GM23338 (cell line): ENCODE data around the gene DHDDS. TPM values are rescaled to one million over a fixed set of nuclear protein-coding genes. Genes with fewer than 3 reads are reported as not detected.

ENCODE experiments used
- ATAC-seq: fragments of 200-7000 bp; cut with Tn5 transposase; 3 replicates; pipeline ENCODE4 v1.9.1; 2020
- DNase-seq: peaks from one replicate; pipeline ENCODE4 v3.0.0-alpha.2; 2015; ENCODE audit warnings: low spot score
- H2AFZ ChIP-seq: fragments of 200-600 bp; sonication (generic); 2 replicates; pipeline ENCODE4 v1.8.0; 2016; ENCODE audit warnings: antibody characterized with exemption, mild to moderate bottlenecking, moderate library complexity
- H3F3A ChIP-seq: fragments of 200-600 bp; sonication (generic); replicated peaks from 2 replicates; pipeline ENCODE4 v1.8.0; 2017; ENCODE audit warnings: antibody characterized with exemption, mixed run types, low read depth
- H3K27ac ChIP-seq: fragments of 200-600 bp; sonication (generic); 2 replicates; pipeline ENCODE4 v1.6.1; 2016; ENCODE audit warnings: low read depth
- H3K27me3 ChIP-seq: fragments of 200-600 bp; sonication (generic); 2 replicates; pipeline ENCODE4 v1.8.0; 2016; ENCODE audit warnings: mild to moderate bottlenecking, mixed run types, moderate library complexity; ENCODE audit not compliant: insufficient read depth
- H3K36me3 ChIP-seq: fragments of 200-600 bp; sonication (generic); 2 replicates; pipeline ENCODE4 v1.8.0; 2016; ENCODE audit warnings: mild to moderate bottlenecking; ENCODE audit not compliant: insufficient read depth
- H3K4me1 ChIP-seq: fragments of 200-600 bp; sonication (generic); 2 replicates; pipeline ENCODE4 v1.8.0; 2016; ENCODE audit warnings: mild to moderate bottlenecking, moderate library complexity; ENCODE audit not compliant: insufficient read depth
- H3K4me2 ChIP-seq: fragments of 200-600 bp; sonication (generic); 2 replicates; pipeline ENCODE4 v1.7.1; 2017; ENCODE audit warnings: mixed run types
- H3K4me3 ChIP-seq: fragments of 200-600 bp; sonication (generic); 2 replicates; pipeline ENCODE4 v1.6.1; 2016; ENCODE audit warnings: mixed run types
- H3K79me2 ChIP-seq: fragments of 200-600 bp; sonication (generic); replicated peaks from 2 replicates; pipeline ENCODE4 v1.8.0; 2017; ENCODE audit warnings: mild to moderate bottlenecking; ENCODE audit not compliant: insufficient read depth
- H3K9me2 ChIP-seq: fragments of 200-600 bp; sonication (generic); 2 replicates; pipeline ENCODE4 v1.8.0; 2017; ENCODE audit not compliant: insufficient read depth
- H4K20me1 ChIP-seq: fragments of 200-600 bp; sonication (generic); replicated peaks from 2 replicates; pipeline ENCODE4 v1.8.0; 2017; ENCODE audit warnings: mild to moderate bottlenecking; ENCODE audit not compliant: insufficient read depth
- H3K27ac Mint-ChIP-seq: 2 replicates; pipeline ENCODE4 v1.8.0; 2020; ENCODE audit warnings: inconsistent platforms, mild to moderate bottlenecking, moderate library complexity, mixed read lengths
- H3K27me3 Mint-ChIP-seq: 3 replicates; pipeline ENCODE4 v1.8.0; 2022; ENCODE audit warnings: low read depth, mild to moderate bottlenecking, moderate library complexity, mixed read lengths, inconsistent platforms; ENCODE audit not compliant: insufficient read depth, poor library complexity
- H3K36me3 Mint-ChIP-seq: 3 replicates; pipeline ENCODE4 v1.8.0; 2021; ENCODE audit warnings: low read depth, mild to moderate bottlenecking, inconsistent platforms, moderate library complexity, mixed read lengths
- H3K4me1 Mint-ChIP-seq: 3 replicates; pipeline ENCODE4 v1.8.0; 2020; ENCODE audit warnings: mild to moderate bottlenecking, inconsistent platforms, mixed read lengths
- H3K4me3 Mint-ChIP-seq: 3 replicates; pipeline ENCODE4 v1.8.0; 2021; ENCODE audit warnings: moderate library complexity, mild to moderate bottlenecking, inconsistent platforms, mixed read lengths
- H3K9me3 Mint-ChIP-seq: 3 replicates; pipeline ENCODE4 v1.8.0; 2020; ENCODE audit warnings: moderate library complexity, mild to moderate bottlenecking, inconsistent platforms, mixed read lengths
- CREB1 ChIP-seq: fragments of 250-450 bp; sonication (Bioruptor Pico); IDR thresholded peaks from 2 replicates; pipeline ENCODE4 v1.5.0; 2020; ENCODE audit warnings: low read depth, mild to moderate bottlenecking, moderate library complexity
- ETS1 ChIP-seq: IDR thresholded peaks from 2 replicates; pipeline ENCODE4 v1.6.1; 2016; ENCODE audit warnings: antibody characterized with exemption
- EZH2 ChIP-seq: fragments of 200-600 bp; sonication (generic); IDR thresholded peaks from one replicate; pipeline ENCODE4 v1.8.0; 2017; ENCODE audit warnings: antibody characterized with exemption, mild to moderate bottlenecking, low read depth; ENCODE audit not compliant: unreplicated experiment
- EZH2phosphoT487 ChIP-seq: fragments of 200-600 bp; sonication (generic); IDR thresholded peaks from one replicate; pipeline ENCODE4 v1.8.1; 2018; ENCODE audit warnings: antibody characterized with exemption; ENCODE audit not compliant: unreplicated experiment
- JUNB ChIP-seq: IDR thresholded peaks from one replicate; pipeline ENCODE4 v1.6.1; 2016; ENCODE audit warnings: antibody characterized with exemption; ENCODE audit not compliant: unreplicated experiment
- NANOG ChIP-seq: IDR thresholded peaks from 2 replicates; pipeline ENCODE4 v1.6.1; 2016; ENCODE audit warnings: antibody characterized with exemption, borderline replicate concordance
- POLR2AphosphoS5 ChIP-seq: IDR thresholded peaks from 2 replicates; pipeline ENCODE4 v1.6.1; 2016; ENCODE audit warnings: antibody characterized with exemption, low read depth
- REST ChIP-seq: IDR thresholded peaks from one replicate; pipeline ENCODE4 v1.6.1; 2018; ENCODE audit warnings: antibody characterized with exemption; ENCODE audit not compliant: unreplicated experiment
- STAT1 ChIP-seq: IDR thresholded peaks from one replicate; pipeline ENCODE4 v1.6.1; 2016; ENCODE audit warnings: antibody characterized with exemption; ENCODE audit not compliant: unreplicated experiment
- ZNF114 ChIP-seq: fragments of 250-450 bp; sonication (Bioruptor Pico); IDR thresholded peaks from 2 replicates; pipeline ENCODE4 v1.5.0; 2020; ENCODE audit warnings: mild to moderate bottlenecking, moderate library complexity
- ZNF331 ChIP-seq: fragments of 250-450 bp; sonication (Bioruptor Pico); IDR thresholded peaks from 2 replicates; pipeline ENCODE4 v1.5.0; 2020; ENCODE audit warnings: low read depth, mild to moderate bottlenecking, moderate library complexity
- ZNF462 ChIP-seq: fragments of 250-450 bp; sonication (Bioruptor Pico); IDR thresholded peaks from 2 replicates; pipeline ENCODE4 v1.5.0; 2020; ENCODE audit warnings: mild to moderate bottlenecking, moderate library complexity
- polyA plus RNA-seq: library from polyadenylated mRNA; unstranded; fragments of >200 nt; fragmentation: Nextera tagmentation; extraction: Ambion mirVana; gene quantifications from 2 replicates; pipeline ENCODE4 v1.2.1, GENCODE V29; 2016
- total RNA-seq: library from RNA; depleted of rRNA; stranded (reverse); fragments of >200 nt; shearing (Covaris generic); gene quantifications from 2 replicates; pipeline ENCODE4 v1.2.3, GENCODE V29; 2014
- TF ChIP-seq, protein P1 (sequence below), 2 experiments: fragments of 200-600 bp in 1 of 2; sonication (generic) in 1 of 2; conservative IDR thresholded peaks; 2 replicates each; pipeline versions ENCODE4 v1.5.1 to v1.6.1; 2016 to 2017; ENCODE audit warnings: antibody characterized with exemption in 2 of 2, low read depth in 2 of 2, mild to moderate bottlenecking in 2 of 2, moderate library complexity in 1 of 2

Gene DHDDS
- total and polyA plus RNA-seq, 2 experiments from 2014 or later = 32.6 to 49.5 TPM

DNA sequence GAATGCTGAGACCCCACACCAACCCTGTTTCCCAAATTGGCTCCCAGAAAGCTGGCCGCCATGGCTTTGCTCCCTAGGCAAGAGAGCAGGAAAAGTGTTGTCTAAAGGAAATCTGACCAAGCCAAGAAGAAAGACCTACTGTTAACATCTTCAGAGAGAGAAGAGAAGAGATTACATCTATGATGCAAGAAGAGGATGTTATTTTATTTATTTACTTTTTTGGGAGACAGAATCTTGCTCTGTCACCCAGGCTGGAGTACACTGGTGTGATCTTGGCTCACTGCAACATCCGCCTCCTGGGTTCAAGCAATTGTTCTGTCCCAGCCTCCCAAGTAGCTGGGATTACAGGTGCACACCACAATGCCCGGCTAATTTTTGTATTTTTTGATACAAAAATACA lies 61.8 kb downstream of the DHDDS start:
- Histone ChIP-seq H3K79me2 (no peaks in the 10 kb centered on the region), H3K36me3 (no peaks in the 10 kb centered on the region), H3K27me3 (no peaks in the 10 kb centered on the region), H4K20me1 (no peaks in the 10 kb centered on the region), H3K9me2 (no peaks in the 10 kb centered on the region), H2AFZ (no peak overlapping the region), H3K4me1 (no peaks in the 10 kb centered on the region), H3K4me3 (no peak overlapping the region), H3F3A (no peaks in the 10 kb centered on the region), H3K4me2 (no peak overlapping the region), H3K27ac (no peak overlapping the region)
- Mint-ChIP-seq H3K4me1 (peaks cover 1% of the 10 kb centered on the region; the same call in 1 of the 3 replicates), H3K4me3 (no peak overlapping the region; the same call in 2 of the 3 replicates), H3K36me3 (no peaks in the 10 kb centered on the region), H3K27ac (no peak overlapping the region), H3K27me3 (peaks cover 8% of the 10 kb centered on the region), H3K9me3 (no peaks in the 10 kb centered on the region)
- no peak for TF ChIP-seq EZH2phosphoT487
- TF ChIP-seq CREB1 = no peak
- no peak for TF ChIP-seq NANOG
- no peak for TF ChIP-seq ZNF114 (CRISPR knock-in tag)
- no peak for TF ChIP-seq ETS1
- TF ChIP-seq STAT1 = no peak
- no peak for TF ChIP-seq EZH2
- TF ChIP-seq ZNF331 (CRISPR knock-in tag) = no peak
- no peak for TF ChIP-seq ZNF462 (CRISPR knock-in tag)
- no peak for TF ChIP-seq POLR2AphosphoS5
- TF ChIP-seq JUNB = no peak
- TF ChIP-seq REST = no peak
- TF ChIP-seq, protein P1, sequence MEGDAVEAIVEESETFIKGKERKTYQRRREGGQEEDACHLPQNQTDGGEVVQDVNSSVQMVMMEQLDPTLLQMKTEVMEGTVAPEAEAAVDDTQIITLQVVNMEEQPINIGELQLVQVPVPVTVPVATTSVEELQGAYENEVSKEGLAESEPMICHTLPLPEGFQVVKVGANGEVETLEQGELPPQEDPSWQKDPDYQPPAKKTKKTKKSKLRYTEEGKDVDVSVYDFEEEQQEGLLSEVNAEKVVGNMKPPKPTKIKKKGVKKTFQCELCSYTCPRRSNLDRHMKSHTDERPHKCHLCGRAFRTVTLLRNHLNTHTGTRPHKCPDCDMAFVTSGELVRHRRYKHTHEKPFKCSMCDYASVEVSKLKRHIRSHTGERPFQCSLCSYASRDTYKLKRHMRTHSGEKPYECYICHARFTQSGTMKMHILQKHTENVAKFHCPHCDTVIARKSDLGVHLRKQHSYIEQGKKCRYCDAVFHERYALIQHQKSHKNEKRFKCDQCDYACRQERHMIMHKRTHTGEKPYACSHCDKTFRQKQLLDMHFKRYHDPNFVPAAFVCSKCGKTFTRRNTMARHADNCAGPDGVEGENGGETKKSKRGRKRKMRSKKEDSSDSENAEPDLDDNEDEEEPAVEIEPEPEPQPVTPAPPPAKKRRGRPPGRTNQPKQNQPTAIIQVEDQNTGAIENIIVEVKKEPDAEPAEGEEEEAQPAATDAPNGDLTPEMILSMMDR (conservative IDR thresholded peaks at IDR 0.05; ENCODE audit: low read depth in 2 of 2) = no peak
- DNase-seq (no peak), ATAC-seq (no peak)
